Stimulated activated CD4-positive, alpha-beta T cell treated with anti-CD3 and anti-CD28 coated beads, Interleukin-15, amount 100 ng/mL, for 1 hour (primary cell): ENCODE results near the gene MED13L.

Experiments used
- DNase-seq, 2 donors: peaks; one replicate each; pipeline ENCODE4 v3.0.0-alpha.2; 2020; ENCODE audit warnings: low read depth in 1 of 2, low spot score in 1 of 2

The MED13L gene

GRCh38 chr12:116094475-116094874 lies 183.0 kb downstream of the MED13L start:
- no peak for DNase-seq

- DNase-seq: no peak
These were observed 183.6 kb downstream of the MED13L start for GRCh38 chr12:116093915-116094314.

- no peak for DNase-seq
These were observed 184.7 kb downstream of the MED13L start for GRCh38 chr12:116092776-116093175.

GRCh38 chr12:116092162-116092561 lies 185.3 kb downstream of the MED13L start:
- no peak for DNase-seq

GRCh38 chr12:116091579-116091978 lies 185.9 kb downstream of the MED13L start:
- no peak for DNase-seq

GRCh38 chr12:116090516-116090915 lies 187.0 kb downstream of the MED13L start:
- no peak for DNase-seq

- no peak for DNase-seq
These were observed 188.4 kb downstream of the MED13L start for GRCh38 chr12:116089080-116089479.

GRCh38 chr12:116087962-116088361 lies 189.5 kb downstream of the MED13L start:
- DNase-seq: no peak

GRCh38 chr12:116087399-116087798 lies 190.1 kb downstream of the MED13L start:
- no peak for DNase-seq

- DNase-seq: no peak
These were observed 197.1 kb downstream of the MED13L start for GRCh38 chr12:116080415-116080814.

GRCh38 chr12:116078396-116078795 lies 199.1 kb downstream of the MED13L start:
- DNase-seq: no peak

GRCh38 chr12:116077431-116077830 lies 200.1 kb downstream of the MED13L start:
- DNase-seq: no peak

GRCh38 chr12:116076399-116076798 lies 201.1 kb downstream of the MED13L start:
- DNase-seq: no peak

GRCh38 chr12:116074686-116075085 lies 202.8 kb downstream of the MED13L start:
- no peak for DNase-seq

GRCh38 chr12:116071555-116072230 lies 205.8 kb downstream of the MED13L start:
- no peak for DNase-seq

- no peak for DNase-seq
These were observed 207.0 kb downstream of the MED13L start for GRCh38 chr12:116070444-116070843.

GRCh38 chr12:116069943-116070342 lies 207.6 kb downstream of the MED13L start:
- DNase-seq: no peak

- no peak for DNase-seq
These were observed 208.6 kb downstream of the MED13L start for GRCh38 chr12:116068853-116069252.

- no peak for DNase-seq
These were observed 209.1 kb downstream of the MED13L start for GRCh38 chr12:116068371-116068770.

GRCh38 chr12:116067892-116068291 lies 209.6 kb downstream of the MED13L start:
- no peak for DNase-seq

- peak; percentile 9 to 27 for DNase-seq
These were observed 210.9 kb downstream of the MED13L start for GRCh38 chr12:116066381-116067230.

GRCh38 chr12:116065606-116066005 lies 211.9 kb downstream of the MED13L start:
- DNase-seq: no peak
